ENCODE measurements around the gene NPAS3.

Gene NPAS3

GRCh38 chr14:33534632-33535031, 596.0 kb downstream of the NPAS3 start:
- Histone ChIP-seq H3K27me3 (ENCODE audit: insufficient read depth, poor library complexity, severe bottlenecking) (no peaks in the 10 kb centered on the region), H3K4me3 (replicated peaks; ENCODE audit: insufficient read depth, low read length) (no peak overlapping the region), H3K27ac (replicated peaks) (no peak overlapping the region)
- no peak for TF ChIP-seq GABPA (IDR thresholded peaks at IDR 0.05; ENCODE audit: low read depth)
- TF ChIP-seq SPI1 (IDR thresholded peaks at IDR 0.05; ENCODE audit: borderline replicate concordance, low read depth) = no peak
- TF ChIP-seq CTCF (IDR thresholded peaks at IDR 0.05; ENCODE audit: insufficient read depth, low read length) = no peak
- no peak for TF ChIP-seq REST (IDR thresholded peaks at IDR 0.05; ENCODE audit: insufficient replicate concordance, low read depth)
- no peak for TF ChIP-seq POLR2AphosphoS5 (IDR thresholded peaks at IDR 0.05; ENCODE audit: low read depth)
- DNase-seq (ENCODE audit: low read depth in 1 of 2, low spot score in 1 of 2) = no peak

GRCh38 chr14:33539918-33540357, 601.3 kb downstream of the NPAS3 start:
- H3K27me3 ChIP-seq (ENCODE audit: insufficient read depth, poor library complexity, severe bottlenecking) = no peaks in the 10 kb centered on the region
- DNase-seq (ENCODE audit: low read depth in 1 of 2, low spot score in 1 of 2) = no peak
- H3K27ac ChIP-seq (replicated peaks) = no peak overlapping the region
- H3K4me3 ChIP-seq (replicated peaks; ENCODE audit: insufficient read depth, low read length) = no peak overlapping the region
- TF ChIP-seq REST (IDR thresholded peaks at IDR 0.05; ENCODE audit: insufficient replicate concordance, low read depth) (no peak), GABPA (IDR thresholded peaks at IDR 0.05; ENCODE audit: low read depth) (no peak), CTCF (IDR thresholded peaks at IDR 0.05; ENCODE audit: insufficient read depth, low read length) (no peak), SPI1 (IDR thresholded peaks at IDR 0.05; ENCODE audit: borderline replicate concordance, low read depth) (no peak), POLR2AphosphoS5 (IDR thresholded peaks at IDR 0.05; ENCODE audit: low read depth) (no peak)

- Histone ChIP-seq H3K27me3 (ENCODE audit: insufficient read depth, poor library complexity, severe bottlenecking) (no peaks in the 10 kb centered on the region), H3K4me3 (replicated peaks; ENCODE audit: insufficient read depth, low read length) (no peak overlapping the region), H3K27ac (replicated peaks) (no peak overlapping the region)
- no peak for TF ChIP-seq SPI1 (IDR thresholded peaks at IDR 0.05; ENCODE audit: borderline replicate concordance, low read depth)
- no peak for TF ChIP-seq POLR2AphosphoS5 (IDR thresholded peaks at IDR 0.05; ENCODE audit: low read depth)
- no peak for TF ChIP-seq CTCF (IDR thresholded peaks at IDR 0.05; ENCODE audit: insufficient read depth, low read length)
- TF ChIP-seq REST (IDR thresholded peaks at IDR 0.05; ENCODE audit: insufficient replicate concordance, low read depth) = no peak
- TF ChIP-seq GABPA (IDR thresholded peaks at IDR 0.05; ENCODE audit: low read depth) = no peak
- no peak for DNase-seq (ENCODE audit: low read depth in 1 of 2, low spot score in 1 of 2)
Observed at GRCh38 chr14:33541171-33541570, 602.5 kb downstream of the NPAS3 start.

All from HL-60 (cell line).